GM23338 (cell line): Measurements from ENCODE around the gene PHLDA3. TPM values are rescaled to one million over a fixed set of nuclear protein-coding genes. Genes with fewer than 3 reads are reported as not detected.

Experiments
- ATAC-seq: fragments of 200-7000 bp; cut with Tn5 transposase; 3 replicates; pipeline ENCODE4 v1.9.1; 2020
- DNase-seq: peaks from one replicate; pipeline ENCODE4 v3.0.0-alpha.2; 2015; ENCODE audit warnings: low spot score
- H2AFZ ChIP-seq: fragments of 200-600 bp; sonication (generic); 2 replicates; pipeline ENCODE4 v1.8.0; 2016; ENCODE audit warnings: antibody characterized with exemption, mild to moderate bottlenecking, moderate library complexity
- H3F3A ChIP-seq: fragments of 200-600 bp; sonication (generic); replicated peaks from 2 replicates; pipeline ENCODE4 v1.8.0; 2017; ENCODE audit warnings: antibody characterized with exemption, mixed run types, low read depth
- H3K27ac ChIP-seq: fragments of 200-600 bp; sonication (generic); 2 replicates; pipeline ENCODE4 v1.6.1; 2016; ENCODE audit warnings: low read depth
- H3K27me3 ChIP-seq: fragments of 200-600 bp; sonication (generic); 2 replicates; pipeline ENCODE4 v1.8.0; 2016; ENCODE audit warnings: mild to moderate bottlenecking, mixed run types, moderate library complexity; ENCODE audit not compliant: insufficient read depth
- H3K36me3 ChIP-seq: fragments of 200-600 bp; sonication (generic); 2 replicates; pipeline ENCODE4 v1.8.0; 2016; ENCODE audit warnings: mild to moderate bottlenecking; ENCODE audit not compliant: insufficient read depth
- H3K4me1 ChIP-seq: fragments of 200-600 bp; sonication (generic); 2 replicates; pipeline ENCODE4 v1.8.0; 2016; ENCODE audit warnings: mild to moderate bottlenecking, moderate library complexity; ENCODE audit not compliant: insufficient read depth
- H3K4me2 ChIP-seq: fragments of 200-600 bp; sonication (generic); 2 replicates; pipeline ENCODE4 v1.7.1; 2017; ENCODE audit warnings: mixed run types
- H3K4me3 ChIP-seq: fragments of 200-600 bp; sonication (generic); 2 replicates; pipeline ENCODE4 v1.6.1; 2016; ENCODE audit warnings: mixed run types
- H3K79me2 ChIP-seq: fragments of 200-600 bp; sonication (generic); replicated peaks from 2 replicates; pipeline ENCODE4 v1.8.0; 2017; ENCODE audit warnings: mild to moderate bottlenecking; ENCODE audit not compliant: insufficient read depth
- H3K9me2 ChIP-seq: fragments of 200-600 bp; sonication (generic); 2 replicates; pipeline ENCODE4 v1.8.0; 2017; ENCODE audit not compliant: insufficient read depth
- H4K20me1 ChIP-seq: fragments of 200-600 bp; sonication (generic); replicated peaks from 2 replicates; pipeline ENCODE4 v1.8.0; 2017; ENCODE audit warnings: mild to moderate bottlenecking; ENCODE audit not compliant: insufficient read depth
- H3K27ac Mint-ChIP-seq: 2 replicates; pipeline ENCODE4 v1.8.0; 2020; ENCODE audit warnings: inconsistent platforms, mild to moderate bottlenecking, moderate library complexity, mixed read lengths
- H3K27me3 Mint-ChIP-seq: 3 replicates; pipeline ENCODE4 v1.8.0; 2022; ENCODE audit warnings: low read depth, mild to moderate bottlenecking, moderate library complexity, mixed read lengths, inconsistent platforms; ENCODE audit not compliant: insufficient read depth, poor library complexity
- H3K36me3 Mint-ChIP-seq: 3 replicates; pipeline ENCODE4 v1.8.0; 2021; ENCODE audit warnings: low read depth, mild to moderate bottlenecking, inconsistent platforms, moderate library complexity, mixed read lengths
- H3K4me1 Mint-ChIP-seq: 3 replicates; pipeline ENCODE4 v1.8.0; 2020; ENCODE audit warnings: mild to moderate bottlenecking, inconsistent platforms, mixed read lengths
- H3K4me3 Mint-ChIP-seq: 3 replicates; pipeline ENCODE4 v1.8.0; 2021; ENCODE audit warnings: moderate library complexity, mild to moderate bottlenecking, inconsistent platforms, mixed read lengths
- H3K9me3 Mint-ChIP-seq: 3 replicates; pipeline ENCODE4 v1.8.0; 2020; ENCODE audit warnings: moderate library complexity, mild to moderate bottlenecking, inconsistent platforms, mixed read lengths
- CREB1 ChIP-seq: fragments of 250-450 bp; sonication (Bioruptor Pico); IDR thresholded peaks from 2 replicates; pipeline ENCODE4 v1.5.0; 2020; ENCODE audit warnings: low read depth, mild to moderate bottlenecking, moderate library complexity
- EZH2 ChIP-seq: fragments of 200-600 bp; sonication (generic); IDR thresholded peaks from one replicate; pipeline ENCODE4 v1.8.0; 2017; ENCODE audit warnings: antibody characterized with exemption, mild to moderate bottlenecking, low read depth; ENCODE audit not compliant: unreplicated experiment
- JUNB ChIP-seq: IDR thresholded peaks from one replicate; pipeline ENCODE4 v1.6.1; 2016; ENCODE audit warnings: antibody characterized with exemption; ENCODE audit not compliant: unreplicated experiment
- NANOG ChIP-seq: IDR thresholded peaks from 2 replicates; pipeline ENCODE4 v1.6.1; 2016; ENCODE audit warnings: antibody characterized with exemption, borderline replicate concordance
- POLR2AphosphoS5 ChIP-seq: IDR thresholded peaks from 2 replicates; pipeline ENCODE4 v1.6.1; 2016; ENCODE audit warnings: antibody characterized with exemption, low read depth
- ZNF331 ChIP-seq: fragments of 250-450 bp; sonication (Bioruptor Pico); IDR thresholded peaks from 2 replicates; pipeline ENCODE4 v1.5.0; 2020; ENCODE audit warnings: low read depth, mild to moderate bottlenecking, moderate library complexity
- polyA plus RNA-seq: library from polyadenylated mRNA; unstranded; fragments of >200 nt; fragmentation: Nextera tagmentation; extraction: Ambion mirVana; gene quantifications from 2 replicates; pipeline ENCODE4 v1.2.1, GENCODE V29; 2016
- total RNA-seq: library from RNA; depleted of rRNA; stranded (reverse); fragments of >200 nt; shearing (Covaris generic); gene quantifications from 2 replicates; pipeline ENCODE4 v1.2.3, GENCODE V29; 2014
- TF ChIP-seq, protein P1 (sequence below), 2 experiments: fragments of 200-600 bp in 1 of 2; sonication (generic) in 1 of 2; conservative IDR thresholded peaks; 2 replicates each; pipeline versions ENCODE4 v1.5.1 to v1.6.1; 2016 to 2017; ENCODE audit warnings: antibody characterized with exemption in 2 of 2, low read depth in 2 of 2, mild to moderate bottlenecking in 2 of 2, moderate library complexity in 1 of 2
- TF ChIP-seq, protein P2 (sequence below): fragments of 250-450 bp; sonication (Bioruptor Pico); IDR thresholded peaks from 2 replicates; pipeline ENCODE4 v1.5.0; 2020; ENCODE audit warnings: mild to moderate bottlenecking, moderate library complexity
- TF ChIP-seq, protein P3 (sequence below): IDR thresholded peaks from 2 replicates; pipeline ENCODE4 v1.6.1; 2016; ENCODE audit warnings: antibody characterized with exemption

PHLDA3 gene
- total and polyA plus RNA-seq, 2 experiments from 2014 or later = 37.5 to 87.4 TPM

DNA sequence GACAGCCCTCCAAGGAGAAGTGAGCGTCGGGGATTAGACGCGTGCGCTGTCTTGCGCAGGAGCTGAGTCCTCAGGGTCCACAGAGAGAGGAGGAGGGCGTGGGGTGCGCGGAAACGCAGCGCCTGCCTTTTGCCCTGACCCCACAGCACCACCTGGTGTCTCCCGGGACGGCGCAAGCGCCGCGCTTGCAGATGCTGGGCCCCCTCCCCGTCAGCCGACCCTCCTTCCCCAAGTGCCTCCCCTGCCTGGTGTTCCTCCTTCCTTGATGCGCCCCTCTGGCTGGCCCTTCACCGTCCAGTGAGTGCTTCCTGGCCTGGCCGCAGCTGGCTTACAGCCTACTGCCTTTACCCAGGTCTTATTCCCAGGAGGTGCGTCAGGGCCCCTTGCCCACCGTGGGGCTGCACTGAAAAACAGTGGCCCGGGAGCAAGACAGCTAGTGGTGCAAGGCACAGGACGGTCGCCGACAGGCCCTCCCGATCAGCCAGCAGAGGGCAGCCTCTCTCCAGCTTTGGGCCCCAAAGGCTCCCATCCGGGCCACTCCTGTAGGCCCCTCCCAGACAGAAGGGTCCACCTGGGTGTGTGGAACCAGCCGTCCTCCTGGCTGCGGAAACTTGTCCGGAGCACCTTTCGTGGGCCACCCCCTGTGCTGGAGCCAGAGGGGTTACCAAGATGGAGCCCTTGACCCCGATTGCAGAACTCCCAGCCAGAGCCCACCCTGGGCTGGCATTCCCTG, 12.9 kb upstream of the PHLDA3 start:
- Histone ChIP-seq H3K9me2 (no peaks in the 10 kb centered on the region), H2AFZ (peak overlapping the region; percentile 96), H3K27ac (no peak overlapping the region), H3K4me2 (peak overlapping the region; percentile 94), H3K4me3 (peak overlapping the region; percentile 75), H3K36me3 (no peaks in the 10 kb centered on the region), H3K79me2 (no peaks in the 10 kb centered on the region), H3K27me3 (peaks cover 9% of the 10 kb centered on the region), H4K20me1 (no peaks in the 10 kb centered on the region), H3K4me1 (peaks cover 27% of the 10 kb centered on the region), H3F3A (no peaks in the 10 kb centered on the region; the same call in 1 of the 2 replicates)
- Mint-ChIP-seq H3K27me3 (peaks cover 14% of the 10 kb centered on the region), H3K4me1 (peaks cover 30% of the 10 kb centered on the region), H3K27ac (no peak overlapping the region), H3K4me3 (peak overlapping the region; percentile 80), H3K9me3 (no peaks in the 10 kb centered on the region), H3K36me3 (no peaks in the 10 kb centered on the region)
- DNase-seq (peak; percentile 95), ATAC-seq (peak; percentile 85)
- TF ChIP-seq, protein P1, sequence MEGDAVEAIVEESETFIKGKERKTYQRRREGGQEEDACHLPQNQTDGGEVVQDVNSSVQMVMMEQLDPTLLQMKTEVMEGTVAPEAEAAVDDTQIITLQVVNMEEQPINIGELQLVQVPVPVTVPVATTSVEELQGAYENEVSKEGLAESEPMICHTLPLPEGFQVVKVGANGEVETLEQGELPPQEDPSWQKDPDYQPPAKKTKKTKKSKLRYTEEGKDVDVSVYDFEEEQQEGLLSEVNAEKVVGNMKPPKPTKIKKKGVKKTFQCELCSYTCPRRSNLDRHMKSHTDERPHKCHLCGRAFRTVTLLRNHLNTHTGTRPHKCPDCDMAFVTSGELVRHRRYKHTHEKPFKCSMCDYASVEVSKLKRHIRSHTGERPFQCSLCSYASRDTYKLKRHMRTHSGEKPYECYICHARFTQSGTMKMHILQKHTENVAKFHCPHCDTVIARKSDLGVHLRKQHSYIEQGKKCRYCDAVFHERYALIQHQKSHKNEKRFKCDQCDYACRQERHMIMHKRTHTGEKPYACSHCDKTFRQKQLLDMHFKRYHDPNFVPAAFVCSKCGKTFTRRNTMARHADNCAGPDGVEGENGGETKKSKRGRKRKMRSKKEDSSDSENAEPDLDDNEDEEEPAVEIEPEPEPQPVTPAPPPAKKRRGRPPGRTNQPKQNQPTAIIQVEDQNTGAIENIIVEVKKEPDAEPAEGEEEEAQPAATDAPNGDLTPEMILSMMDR (conservative IDR thresholded peaks at IDR 0.05; ENCODE audit: low read depth in 2 of 2) = peak; percentile 79 to 98
- TF ChIP-seq POLR2AphosphoS5 (peak; percentile 12; the same call in 1 of the 2 replicates), JUNB (no peak), NANOG (no peak)

DNA sequence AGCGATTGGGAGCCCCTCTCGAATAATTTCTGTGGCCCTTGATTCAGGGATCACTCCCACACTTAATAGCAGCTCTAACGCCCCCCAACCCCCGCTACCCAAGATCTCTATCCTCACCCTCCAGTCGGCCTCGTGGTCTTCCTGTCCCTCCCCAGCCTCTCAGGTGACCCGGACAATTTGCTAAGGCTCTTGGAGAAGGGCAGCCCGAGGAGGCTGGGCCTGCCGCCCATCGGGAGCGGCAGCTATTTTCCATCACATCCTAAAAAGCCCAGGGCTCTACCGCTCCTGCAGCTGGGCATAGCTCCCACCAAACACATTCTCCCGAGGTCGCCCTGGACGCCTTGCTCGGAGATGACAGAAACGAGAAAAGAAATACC, 12.0 kb upstream of the PHLDA3 start:
- peak overlapping the region; percentile 96 for H2AFZ ChIP-seq
- peaks cover 9% of the 10 kb centered on the region for H3K27me3 ChIP-seq
- H3K4me3 ChIP-seq = peak overlapping the region; percentile 75
- no peaks in the 10 kb centered on the region for H3K36me3 ChIP-seq
- no peak overlapping the region for H3K27ac ChIP-seq
- H3K36me3 Mint-ChIP-seq = no peaks in the 10 kb centered on the region
- H3K9me3 Mint-ChIP-seq = no peaks in the 10 kb centered on the region
- peaks cover 27% of the 10 kb centered on the region for H3K4me1 ChIP-seq
- H3K9me2 ChIP-seq = no peaks in the 10 kb centered on the region
- peak overlapping the region; percentile 94 for H3K4me2 ChIP-seq
- DNase-seq (peak; percentile 52), ATAC-seq (peak; percentile 9)
- H4K20me1 ChIP-seq = no peaks in the 10 kb centered on the region
- peaks cover 31% of the 10 kb centered on the region for H3K4me1 Mint-ChIP-seq
- H3K79me2 ChIP-seq = no peaks in the 10 kb centered on the region
- no peak overlapping the region for H3K27ac Mint-ChIP-seq
- H3K27me3 Mint-ChIP-seq = peaks cover 19% of the 10 kb centered on the region
- no peaks in the 10 kb centered on the region; the same call in 1 of the 2 replicates for H3F3A ChIP-seq
- peak overlapping the region; percentile 80 for H3K4me3 Mint-ChIP-seq
- TF ChIP-seq ZNF331 (CRISPR knock-in tag) = no peak
- TF ChIP-seq EZH2 = no peak
- TF ChIP-seq, protein P2, sequence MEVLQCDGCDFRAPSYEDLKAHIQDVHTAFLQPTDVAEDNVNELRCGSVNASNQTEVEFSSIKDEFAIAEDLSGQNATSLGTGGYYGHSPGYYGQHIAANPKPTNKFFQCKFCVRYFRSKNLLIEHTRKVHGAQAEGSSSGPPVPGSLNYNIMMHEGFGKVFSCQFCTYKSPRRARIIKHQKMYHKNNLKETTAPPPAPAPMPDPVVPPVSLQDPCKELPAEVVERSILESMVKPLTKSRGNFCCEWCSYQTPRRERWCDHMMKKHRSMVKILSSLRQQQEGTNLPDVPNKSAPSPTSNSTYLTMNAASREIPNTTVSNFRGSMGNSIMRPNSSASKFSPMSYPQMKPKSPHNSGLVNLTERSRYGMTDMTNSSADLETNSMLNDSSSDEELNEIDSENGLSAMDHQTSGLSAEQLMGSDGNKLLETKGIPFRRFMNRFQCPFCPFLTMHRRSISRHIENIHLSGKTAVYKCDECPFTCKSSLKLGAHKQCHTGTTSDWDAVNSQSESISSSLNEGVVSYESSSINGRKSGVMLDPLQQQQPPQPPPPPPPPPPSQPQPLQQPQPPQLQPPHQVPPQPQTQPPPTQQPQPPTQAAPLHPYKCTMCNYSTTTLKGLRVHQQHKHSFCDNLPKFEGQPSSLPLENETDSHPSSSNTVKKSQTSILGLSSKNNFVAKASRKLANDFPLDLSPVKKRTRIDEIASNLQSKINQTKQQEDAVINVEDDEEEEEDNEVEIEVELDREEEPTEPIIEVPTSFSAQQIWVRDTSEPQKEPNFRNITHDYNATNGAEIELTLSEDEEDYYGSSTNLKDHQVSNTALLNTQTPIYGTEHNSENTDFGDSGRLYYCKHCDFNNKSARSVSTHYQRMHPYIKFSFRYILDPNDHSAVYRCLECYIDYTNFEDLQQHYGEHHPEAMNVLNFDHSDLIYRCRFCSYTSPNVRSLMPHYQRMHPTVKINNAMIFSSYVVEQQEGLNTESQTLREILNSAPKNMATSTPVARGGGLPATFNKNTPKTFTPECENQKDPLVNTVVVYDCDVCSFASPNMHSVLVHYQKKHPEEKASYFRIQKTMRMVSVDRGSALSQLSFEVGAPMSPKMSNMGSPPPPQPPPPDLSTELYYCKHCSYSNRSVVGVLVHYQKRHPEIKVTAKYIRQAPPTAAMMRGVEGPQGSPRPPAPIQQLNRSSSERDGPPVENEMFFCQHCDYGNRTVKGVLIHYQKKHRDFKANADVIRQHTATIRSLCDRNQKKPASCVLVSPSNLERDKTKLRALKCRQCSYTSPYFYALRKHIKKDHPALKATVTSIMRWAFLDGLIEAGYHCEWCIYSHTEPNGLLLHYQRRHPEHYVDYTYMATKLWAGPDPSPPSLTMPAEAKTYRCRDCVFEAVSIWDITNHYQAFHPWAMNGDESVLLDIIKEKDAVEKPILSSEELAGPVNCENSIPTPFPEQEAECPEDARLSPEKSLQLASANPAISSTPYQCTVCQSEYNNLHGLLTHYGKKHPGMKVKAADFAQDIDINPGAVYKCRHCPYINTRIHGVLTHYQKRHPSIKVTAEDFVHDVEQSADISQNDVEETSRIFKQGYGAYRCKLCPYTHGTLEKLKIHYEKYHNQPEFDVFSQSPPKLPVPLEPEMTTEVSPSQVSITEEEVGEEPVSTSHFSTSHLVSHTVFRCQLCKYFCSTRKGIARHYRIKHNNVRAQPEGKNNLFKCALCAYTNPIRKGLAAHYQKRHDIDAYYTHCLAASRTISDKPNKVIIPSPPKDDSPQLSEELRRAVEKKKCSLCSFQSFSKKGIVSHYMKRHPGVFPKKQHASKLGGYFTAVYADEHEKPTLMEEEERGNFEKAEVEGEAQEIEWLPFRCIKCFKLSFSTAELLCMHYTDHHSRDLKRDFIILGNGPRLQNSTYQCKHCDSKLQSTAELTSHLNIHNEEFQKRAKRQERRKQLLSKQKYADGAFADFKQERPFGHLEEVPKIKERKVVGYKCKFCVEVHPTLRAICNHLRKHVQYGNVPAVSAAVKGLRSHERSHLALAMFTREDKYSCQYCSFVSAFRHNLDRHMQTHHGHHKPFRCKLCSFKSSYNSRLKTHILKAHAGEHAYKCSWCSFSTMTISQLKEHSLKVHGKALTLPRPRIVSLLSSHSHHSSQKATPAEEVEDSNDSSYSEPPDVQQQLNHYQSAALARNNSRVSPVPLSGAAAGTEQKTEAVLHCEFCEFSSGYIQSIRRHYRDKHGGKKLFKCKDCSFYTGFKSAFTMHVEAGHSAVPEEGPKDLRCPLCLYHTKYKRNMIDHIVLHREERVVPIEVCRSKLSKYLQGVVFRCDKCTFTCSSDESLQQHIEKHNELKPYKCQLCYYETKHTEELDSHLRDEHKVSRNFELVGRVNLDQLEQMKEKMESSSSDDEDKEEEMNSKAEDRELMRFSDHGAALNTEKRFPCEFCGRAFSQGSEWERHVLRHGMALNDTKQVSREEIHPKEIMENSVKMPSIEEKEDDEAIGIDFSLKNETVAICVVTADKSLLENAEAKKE (CRISPR knock-in tag) = no peak
- TF ChIP-seq, protein P3, sequence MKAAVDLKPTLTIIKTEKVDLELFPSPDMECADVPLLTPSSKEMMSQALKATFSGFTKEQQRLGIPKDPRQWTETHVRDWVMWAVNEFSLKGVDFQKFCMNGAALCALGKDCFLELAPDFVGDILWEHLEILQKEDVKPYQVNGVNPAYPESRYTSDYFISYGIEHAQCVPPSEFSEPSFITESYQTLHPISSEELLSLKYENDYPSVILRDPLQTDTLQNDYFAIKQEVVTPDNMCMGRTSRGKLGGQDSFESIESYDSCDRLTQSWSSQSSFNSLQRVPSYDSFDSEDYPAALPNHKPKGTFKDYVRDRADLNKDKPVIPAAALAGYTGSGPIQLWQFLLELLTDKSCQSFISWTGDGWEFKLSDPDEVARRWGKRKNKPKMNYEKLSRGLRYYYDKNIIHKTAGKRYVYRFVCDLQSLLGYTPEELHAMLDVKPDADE = no peak
- TF ChIP-seq, protein P1 (conservative IDR thresholded peaks at IDR 0.05; ENCODE audit: low read depth in 2 of 2) = no peak
- no peak for TF ChIP-seq CREB1 (CRISPR knock-in tag)
